OCI-LY1 (cell line): Measurements from ENCODE around the gene PRR9.

Source experiments
- CTCF ChIP-seq: fragments of 200-600 bp; sonication (generic), shearing (Covaris generic); IDR thresholded peaks from 2 replicates; pipeline ENCODE4 v1.5.1; 2017; ENCODE audit warnings: mild to moderate bottlenecking, antibody characterized with exemption, low read length, moderate library complexity, mixed read lengths
- EZH2 ChIP-seq: fragments of 200-600 bp; sonication (generic), shearing (Covaris generic); IDR thresholded peaks from 2 replicates; pipeline ENCODE4 v1.8.0; 2017; ENCODE audit warnings: borderline replicate concordance, mixed run types, mild to moderate bottlenecking, antibody characterized with exemption, low read length, moderate library complexity, mixed read lengths

DNA sequence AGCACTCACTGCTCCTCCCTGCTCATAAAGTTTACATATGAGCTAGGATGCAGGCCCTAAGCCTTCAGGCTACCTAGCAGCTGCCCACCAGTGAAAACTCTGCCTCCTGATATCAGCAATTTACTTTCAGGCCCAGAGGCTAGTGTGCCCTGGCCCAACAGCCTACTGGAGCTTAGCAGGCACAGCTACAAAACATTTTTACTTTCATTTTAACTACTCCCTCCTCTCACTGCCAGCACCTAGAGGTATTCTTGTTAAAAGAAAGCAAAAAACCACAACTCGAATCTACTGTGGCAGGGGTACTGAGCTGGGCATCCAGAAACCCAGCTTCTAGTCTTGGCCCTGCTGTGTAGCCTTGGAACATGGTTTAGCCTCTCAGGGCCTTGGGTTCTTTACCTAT lies 36.3 kb downstream of the PRR9 start:
- TF ChIP-seq CTCF (no peak), EZH2 (no peak)
